ENCODE data around the gene TTYH3.

DNA sequence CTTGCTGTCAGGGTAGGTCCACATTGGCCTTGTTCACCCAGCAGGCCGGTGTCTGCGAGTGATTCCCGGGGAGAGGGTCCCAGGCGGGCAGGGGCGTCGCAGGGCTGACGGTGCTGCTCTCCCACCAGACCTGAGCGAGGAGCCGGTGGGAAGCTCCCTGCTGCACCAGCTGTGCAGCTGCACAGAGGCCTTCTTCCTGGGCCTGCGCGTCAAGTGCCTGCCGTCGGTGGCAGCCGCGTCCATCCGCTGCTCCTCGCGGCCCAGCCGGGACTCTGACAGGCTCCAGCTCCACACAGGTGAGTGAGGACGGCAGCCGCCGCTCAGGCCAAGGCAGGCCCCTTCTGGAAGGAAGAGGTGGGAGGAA lies 70.8 kb downstream of the TTYH3 start:
- TF ChIP-seq, protein P1, sequence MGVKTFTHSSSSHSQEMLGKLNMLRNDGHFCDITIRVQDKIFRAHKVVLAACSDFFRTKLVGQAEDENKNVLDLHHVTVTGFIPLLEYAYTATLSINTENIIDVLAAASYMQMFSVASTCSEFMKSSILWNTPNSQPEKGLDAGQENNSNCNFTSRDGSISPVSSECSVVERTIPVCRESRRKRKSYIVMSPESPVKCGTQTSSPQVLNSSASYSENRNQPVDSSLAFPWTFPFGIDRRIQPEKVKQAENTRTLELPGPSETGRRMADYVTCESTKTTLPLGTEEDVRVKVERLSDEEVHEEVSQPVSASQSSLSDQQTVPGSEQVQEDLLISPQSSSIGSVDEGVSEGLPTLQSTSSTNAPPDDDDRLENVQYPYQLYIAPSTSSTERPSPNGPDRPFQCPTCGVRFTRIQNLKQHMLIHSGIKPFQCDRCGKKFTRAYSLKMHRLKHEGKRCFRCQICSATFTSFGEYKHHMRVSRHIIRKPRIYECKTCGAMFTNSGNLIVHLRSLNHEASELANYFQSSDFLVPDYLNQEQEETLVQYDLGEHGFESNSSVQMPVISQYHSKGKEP (tag by site-specific recombination; IDR thresholded peaks at IDR 0.05), result no peak
- TF ChIP-seq ZNF830 (tag by site-specific recombination; IDR thresholded peaks at IDR 0.05; ENCODE audit: low read depth) (no peak), CTCF (tag by site-specific recombination; IDR thresholded peaks at IDR 0.05) (no peak), ZNF391 (tag by site-specific recombination; IDR thresholded peaks at IDR 0.05; ENCODE audit: borderline replicate concordance, low read depth) (no peak), ZNF148 (tag by site-specific recombination; IDR thresholded peaks at IDR 0.05; ENCODE audit: borderline replicate concordance) (no peak), ZBTB10 (tag by site-specific recombination; IDR thresholded peaks at IDR 0.05) (no peak), ZNF501 (tag by site-specific recombination; IDR thresholded peaks at IDR 0.05) (no peak), ZBTB7A (tag by site-specific recombination; IDR thresholded peaks at IDR 0.05; ENCODE audit: low read depth) (no peak), SP7 (tag by site-specific recombination; IDR thresholded peaks at IDR 0.05) (no peak)
- TF ChIP-seq, protein P2, sequence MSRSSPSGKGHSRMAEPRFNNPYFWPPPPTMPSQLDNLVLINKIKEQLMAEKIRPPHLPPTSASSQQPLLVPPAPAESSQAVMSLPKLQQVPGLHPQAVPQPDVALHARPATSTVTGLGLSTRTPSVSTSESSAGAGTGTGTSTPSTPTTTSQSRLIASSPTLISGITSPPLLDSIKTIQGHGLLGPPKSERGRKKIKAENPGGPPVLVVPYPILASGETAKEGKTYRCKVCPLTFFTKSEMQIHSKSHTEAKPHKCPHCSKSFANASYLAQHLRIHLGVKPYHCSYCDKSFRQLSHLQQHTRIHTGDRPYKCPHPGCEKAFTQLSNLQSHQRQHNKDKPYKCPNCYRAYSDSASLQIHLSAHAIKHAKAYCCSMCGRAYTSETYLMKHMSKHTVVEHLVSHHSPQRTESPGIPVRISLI (tag by site-specific recombination; IDR thresholded peaks at IDR 0.05), result no peak

Measured in HEK293 (cell line).